Caki2 (cell line): Measurements from ENCODE around the gene UPF1. TPM values are rescaled to one million over a fixed set of nuclear protein-coding genes. Genes with fewer than 3 reads are reported as not detected.
"Not testable (repeated sequence)": the region's sequence is repeated elsewhere in the genome, so short reads cannot be mapped to it uniquely, and the experiment has no call there.

Experiments
- DNase-seq: peaks from one replicate; pipeline ENCODE4 v3.0.0-alpha.2; 2015; ENCODE audit warnings: low read depth
- in situ Hi-C: cut with HindIII; loops from 2 replicates; pipeline ENCODE4 v1.10.0; 2016; ENCODE audit warnings: low sequenced_read_pairs, low pct_unique_long_range_greater_than_20kb, mixed read lengths
- total RNA-seq: library from RNA; depleted of rRNA; stranded (reverse); fragments of >200 nt; shearing (Covaris generic); gene quantifications from 2 replicates; pipeline ENCODE4 v1.2.3, GENCODE V29; 2014; ENCODE audit warnings: low replicate concordance

Gene UPF1
- total RNA-seq, 1 experiment from 2014 or later = 70.9 TPM

- in situ Hi-C loops = not testable (repeated sequence)
Observed at GRCh38 chr19:18902519-18902918, 70.8 kb downstream of the UPF1 start.

GRCh38 chr19:18903156-18904037, 71.6 kb downstream of the UPF1 start:
- in situ Hi-C loops = no loop called here

More at GRCh38 chr19:18902519-18902918, 70.8 kb downstream of the UPF1 start:
- not testable (repeated sequence) for DNase-seq

GRCh38 chr19:18904334-18905057, 72.7 kb downstream of the UPF1 start:
- DNase-seq = no peak
- in situ Hi-C loops = no loop called here

More at GRCh38 chr19:18903156-18904037, 71.6 kb downstream of the UPF1 start:
- no peak for DNase-seq

- DNase-seq = no peak
Observed at GRCh38 chr19:18905058-18905456, 73.3 kb downstream of the UPF1 start.

GRCh38 chr19:18905513-18906236, 73.9 kb downstream of the UPF1 start:
- in situ Hi-C loops = no loop called here
- no peak for DNase-seq

More at GRCh38 chr19:18905058-18905456, 73.3 kb downstream of the UPF1 start:
- in situ Hi-C loops = no loop called here

GRCh38 chr19:18906605-18907519, 75.1 kb downstream of the UPF1 start:
- in situ Hi-C loops = no loop called here
- DNase-seq = no peak

GRCh38 chr19:18908917-18909619, 77.3 kb downstream of the UPF1 start:
- DNase-seq = no peak
- in situ Hi-C loops = no loop called here

- no peak for DNase-seq
- in situ Hi-C loops = no loop called here
Observed at GRCh38 chr19:18910010-18910409, 78.3 kb downstream of the UPF1 start.

GRCh38 chr19:18910801-18911436, 79.2 kb downstream of the UPF1 start:
- DNase-seq = no peak
- in situ Hi-C loops = no loop called here

GRCh38 chr19:18912933-18913332, 81.2 kb downstream of the UPF1 start:
- DNase-seq = no peak
- in situ Hi-C loops = no loop called here

GRCh38 chr19:18913466-18913865, 81.7 kb downstream of the UPF1 start:
- in situ Hi-C loops = no loop called here
- DNase-seq = no peak

GRCh38 chr19:18915639-18916038, 83.9 kb downstream of the UPF1 start:
- DNase-seq = no peak
- in situ Hi-C loops = no loop called here

GRCh38 chr19:18917593-18917992, 85.8 kb downstream of the UPF1 start:
- DNase-seq, in situ Hi-C loops: not testable (repeated sequence)
